AG20443 (cell line): ENCODE results near the gene HPS4.

Experiments
- DNase-seq: peaks from one replicate; pipeline ENCODE4 v3.0.0; 2012; ENCODE audit warnings: low spot score, mixed read lengths

HPS4 gene

DNA sequence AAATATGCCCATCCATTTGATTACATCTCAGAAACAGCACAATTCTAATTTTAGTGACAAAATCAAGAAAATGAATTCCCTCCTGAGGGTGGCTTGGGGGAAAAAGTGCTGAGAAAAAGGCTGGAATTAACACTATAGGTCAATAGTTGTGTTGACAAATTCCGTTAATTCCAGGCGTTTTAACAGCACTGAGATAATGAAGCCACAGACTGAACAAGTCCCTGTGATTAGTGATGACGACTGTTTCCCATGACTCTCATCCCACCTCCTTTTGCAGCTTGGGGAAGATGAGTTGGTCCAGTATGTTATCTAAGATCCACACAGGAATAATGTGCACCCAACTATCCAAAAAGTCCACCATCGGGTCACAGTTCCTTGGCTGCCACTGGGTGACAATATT, 12.9 kb upstream of the HPS4 start:
- no peak for DNase-seq

DNA sequence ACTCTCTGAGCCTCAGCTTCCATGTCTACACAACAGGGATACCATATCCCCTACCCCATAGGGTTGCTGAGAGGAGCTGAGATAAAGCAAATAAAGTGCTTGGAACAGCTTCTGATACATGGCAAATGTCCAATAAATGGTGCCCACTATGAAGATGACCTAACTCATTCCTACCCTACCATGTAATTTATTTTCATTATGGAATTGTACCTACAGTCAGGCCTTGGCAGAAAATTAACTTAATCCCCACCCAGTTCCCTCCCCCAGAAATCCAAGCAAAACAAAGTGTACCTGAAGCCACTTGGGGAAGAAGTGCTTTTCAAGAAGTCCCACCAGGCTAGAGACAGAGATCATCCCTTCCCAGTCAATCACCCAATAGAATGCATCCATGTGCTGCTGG, 10.9 kb upstream of the HPS4 start:
- DNase-seq, result no peak

- no peak for DNase-seq
Measured at GRCh38 chr22:26492220-26492619, 8.6 kb upstream of the HPS4 start.

GRCh38 chr22:26489447-26490036, 6.0 kb upstream of the HPS4 start:
- DNase-seq, result no peak

DNA sequence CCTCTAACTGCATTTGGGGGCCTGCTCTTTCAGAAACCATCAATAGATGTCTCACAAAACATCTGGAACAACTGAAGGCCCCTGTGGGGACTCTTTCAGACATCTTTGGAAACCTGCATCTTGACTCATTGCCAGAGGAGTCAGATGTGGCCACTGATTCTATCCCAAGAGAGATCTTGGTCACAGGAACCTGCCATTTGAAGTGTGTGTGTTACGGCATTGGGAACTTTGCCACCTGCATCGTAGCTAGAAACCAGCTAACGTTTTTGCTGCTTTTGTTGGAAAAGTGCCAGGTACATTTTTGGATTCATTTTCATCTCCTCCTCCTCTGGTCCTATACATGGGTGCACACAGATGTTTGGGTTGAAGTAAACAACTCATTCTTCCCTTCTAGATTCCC, 4.4 kb upstream of the HPS4 start:
- DNase-seq, result no peak

DNA sequence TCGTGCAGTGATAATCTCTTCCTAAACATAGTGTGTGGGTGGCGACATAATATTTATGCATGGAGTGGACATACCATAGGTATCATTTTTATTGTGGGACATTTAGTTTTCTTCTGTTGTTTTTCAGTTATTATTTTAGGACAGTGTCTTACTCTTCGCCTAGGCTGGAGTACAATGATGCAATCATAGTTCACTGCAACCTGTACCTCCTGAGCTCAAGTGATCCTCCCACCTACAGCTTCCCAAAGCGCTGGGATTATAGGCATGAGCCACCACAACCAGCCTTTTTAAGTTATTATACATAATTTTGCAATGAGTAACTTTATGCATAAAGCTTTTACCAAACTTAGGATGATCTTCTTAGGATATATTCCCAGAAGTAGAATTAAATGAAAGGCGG, 2.8 kb upstream of the HPS4 start:
- no peak for DNase-seq

DNA sequence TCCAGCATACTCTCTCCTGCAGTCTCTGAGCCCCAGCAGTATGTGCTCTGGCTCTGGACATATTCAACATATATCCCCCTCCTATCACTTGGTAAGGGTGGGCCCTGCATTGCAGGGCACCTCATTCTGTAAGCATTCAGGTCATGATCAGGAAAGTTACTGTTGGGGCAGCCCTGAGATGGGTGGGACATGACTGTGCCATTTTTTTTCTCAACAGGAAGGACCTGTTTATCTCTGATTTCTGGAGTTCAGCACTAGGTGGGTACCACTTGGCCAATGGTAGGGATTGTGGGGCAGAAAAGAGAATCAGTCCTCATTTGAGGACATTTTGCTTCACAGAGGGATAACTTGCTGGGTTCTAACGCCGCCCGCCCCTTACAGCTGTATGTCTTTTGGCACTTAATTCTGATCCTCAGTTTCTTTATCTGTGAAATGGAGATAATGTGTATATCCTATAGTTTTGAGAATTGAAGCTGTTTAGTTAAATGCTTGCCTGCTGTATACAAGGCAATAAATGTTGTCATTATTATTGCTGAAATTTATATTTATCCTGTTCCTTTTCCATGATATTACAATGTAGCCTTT, 2.3 kb upstream of the HPS4 start:
- no peak for DNase-seq

DNA sequence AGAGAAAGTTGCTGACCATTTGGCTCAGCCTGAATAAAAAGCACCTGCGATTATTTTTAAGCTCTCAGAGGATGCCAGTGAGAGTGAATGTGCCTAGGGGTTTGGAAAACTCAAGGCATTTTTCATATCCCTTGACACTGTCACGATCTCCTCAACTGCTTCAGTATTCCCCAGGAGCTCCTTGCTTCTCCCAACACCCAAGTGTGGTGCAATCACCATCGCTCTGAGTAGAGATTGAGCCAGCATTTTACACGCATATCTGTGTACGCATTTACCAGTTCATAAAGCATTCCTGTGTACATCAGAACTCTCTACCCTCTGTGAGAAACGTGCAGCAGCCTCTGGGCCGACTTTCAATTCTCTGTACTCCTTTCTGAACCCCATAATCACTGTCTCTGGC, 1.4 kb upstream of the HPS4 start:
- no peak for DNase-seq

DNA sequence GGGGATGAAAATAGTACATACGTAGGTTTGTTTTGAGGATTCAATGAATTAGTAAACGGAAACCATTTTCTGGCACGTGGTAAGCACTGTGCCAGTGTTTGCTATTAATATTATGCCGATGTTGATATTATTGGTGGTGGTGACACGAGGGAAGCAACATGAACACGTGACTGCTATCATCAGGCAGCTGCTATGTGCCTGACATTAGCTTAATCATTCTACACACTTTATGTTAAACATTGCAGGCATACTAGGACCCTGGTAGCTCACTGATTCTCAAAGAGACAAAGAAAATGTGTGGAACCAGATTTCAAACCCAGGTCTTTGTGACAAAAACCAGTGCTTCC, 750 bp upstream of the HPS4 start:
- no peak for DNase-seq

- DNase-seq, result no peak
Measured at GRCh38 chr22:26483043-26483438, 542 bp downstream of the HPS4 start.

DNA sequence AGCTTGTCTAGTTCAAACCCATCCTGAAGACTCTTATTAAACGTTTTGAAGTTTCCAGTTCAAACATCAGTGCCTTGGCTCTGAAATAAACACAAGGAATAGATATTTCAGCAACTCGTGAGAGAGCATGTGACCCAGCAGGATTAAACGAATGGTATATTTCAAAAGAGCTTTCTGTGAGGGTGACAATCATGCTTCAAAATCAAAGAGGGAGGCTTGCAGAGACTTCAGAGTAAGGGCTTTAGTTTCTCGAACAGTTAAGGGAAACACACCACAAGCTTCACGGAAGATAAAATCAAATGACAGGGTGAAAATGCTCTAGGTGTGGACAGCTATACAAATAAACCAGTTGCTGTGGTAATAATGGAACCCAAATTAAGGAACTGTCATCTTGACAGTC, 1.4 kb downstream of the HPS4 start:
- DNase-seq, result no peak

DNA sequence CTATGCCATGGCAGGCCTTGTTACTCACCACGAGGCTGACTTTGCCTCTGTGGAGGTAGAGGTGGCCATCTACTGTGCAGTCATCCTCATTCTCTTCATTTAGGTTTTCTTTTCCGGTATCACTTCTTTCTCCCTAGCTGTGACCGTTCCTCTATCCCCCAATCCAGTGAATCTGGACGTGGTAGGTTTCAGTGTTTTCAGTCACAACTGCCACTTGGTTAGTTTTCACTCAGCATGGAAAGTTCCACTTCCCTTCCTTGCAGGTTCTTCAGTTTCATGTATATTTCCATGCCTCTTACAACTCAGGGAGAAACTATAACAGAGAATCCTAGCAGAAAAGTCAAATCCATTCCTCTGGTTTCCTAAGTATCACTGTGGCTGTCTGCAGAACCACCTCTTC, 1.9 kb downstream of the HPS4 start:
- DNase-seq, result no peak

- no peak for DNase-seq
Measured at GRCh38 chr22:26481112-26481693, 2.4 kb downstream of the HPS4 start.

DNA sequence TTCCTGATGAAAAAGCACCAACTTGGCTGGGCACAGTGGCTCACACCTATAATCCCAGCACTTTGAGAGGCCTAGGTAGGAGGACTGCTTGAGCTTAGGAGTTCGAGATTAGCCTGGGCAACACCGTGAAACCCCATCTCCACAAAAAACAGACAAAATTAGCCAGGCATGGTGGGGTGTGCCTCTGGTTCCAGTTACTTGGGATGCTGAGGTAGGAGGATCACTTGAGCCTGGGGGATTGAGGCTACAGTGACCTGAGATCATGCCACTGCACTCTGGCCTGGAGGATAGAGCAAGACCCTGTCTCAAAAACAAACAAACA, 3.0 kb downstream of the HPS4 start:
- no peak for DNase-seq

DNA sequence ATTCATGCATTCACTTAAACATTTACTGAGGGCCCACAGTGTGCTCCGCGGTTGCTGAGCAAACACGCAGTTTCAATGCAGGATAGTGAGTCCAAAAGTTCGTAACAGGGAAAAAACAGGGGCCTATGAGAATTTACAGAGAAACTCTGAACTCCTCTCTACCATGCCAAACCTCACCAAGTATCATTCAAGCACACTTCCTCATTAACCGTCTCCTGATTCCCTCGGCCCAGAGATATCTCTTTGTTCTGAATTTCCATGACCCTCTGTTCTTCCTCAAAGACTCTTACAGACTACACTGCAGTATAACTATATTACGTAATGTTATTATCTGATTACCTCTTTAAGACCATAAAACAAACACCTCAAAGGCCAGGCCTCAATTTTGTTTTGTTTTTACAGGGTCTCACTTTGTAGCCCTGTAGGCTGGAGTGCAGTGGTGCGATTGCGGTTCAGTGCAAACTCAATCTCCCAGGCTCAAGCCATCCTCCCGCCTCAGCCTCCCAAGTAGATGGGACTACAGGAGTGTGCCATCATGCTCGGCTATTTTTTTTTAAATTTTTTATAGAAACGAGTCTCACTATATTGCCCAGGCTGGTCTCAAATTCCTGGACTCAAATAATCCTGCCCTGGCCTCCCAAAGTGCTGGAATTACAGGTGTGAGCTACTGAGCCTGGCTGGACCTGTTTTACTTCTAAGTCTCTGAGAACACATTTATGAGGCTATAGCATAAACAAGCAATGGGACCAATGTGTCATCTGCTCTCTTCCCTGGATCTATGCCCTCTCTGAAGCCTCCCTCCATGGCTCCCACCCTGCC, 3.6 kb downstream of the HPS4 start:
- DNase-seq, result no peak

- DNase-seq, result no peak
Measured at GRCh38 chr22:26479043-26479791, 4.4 kb downstream of the HPS4 start.

DNA sequence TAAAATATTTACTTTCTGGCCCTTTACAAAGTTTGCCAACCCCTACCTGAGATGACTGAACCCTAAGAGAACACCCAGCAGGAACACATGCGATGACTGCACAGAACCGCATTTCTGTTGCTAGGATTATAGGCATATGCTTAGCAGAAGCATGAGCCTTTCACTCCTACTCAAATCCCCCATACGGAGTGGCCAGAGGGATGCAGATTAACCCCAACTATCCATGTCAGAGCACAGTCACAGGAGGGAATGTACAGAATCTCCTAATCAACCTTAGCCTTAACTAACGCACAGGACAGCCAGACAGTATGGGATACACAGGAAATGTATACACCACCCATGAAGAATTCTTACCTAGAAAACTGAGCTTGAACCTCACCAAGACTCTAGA, 6.2 kb downstream of the HPS4 start:
- no peak for DNase-seq

DNA sequence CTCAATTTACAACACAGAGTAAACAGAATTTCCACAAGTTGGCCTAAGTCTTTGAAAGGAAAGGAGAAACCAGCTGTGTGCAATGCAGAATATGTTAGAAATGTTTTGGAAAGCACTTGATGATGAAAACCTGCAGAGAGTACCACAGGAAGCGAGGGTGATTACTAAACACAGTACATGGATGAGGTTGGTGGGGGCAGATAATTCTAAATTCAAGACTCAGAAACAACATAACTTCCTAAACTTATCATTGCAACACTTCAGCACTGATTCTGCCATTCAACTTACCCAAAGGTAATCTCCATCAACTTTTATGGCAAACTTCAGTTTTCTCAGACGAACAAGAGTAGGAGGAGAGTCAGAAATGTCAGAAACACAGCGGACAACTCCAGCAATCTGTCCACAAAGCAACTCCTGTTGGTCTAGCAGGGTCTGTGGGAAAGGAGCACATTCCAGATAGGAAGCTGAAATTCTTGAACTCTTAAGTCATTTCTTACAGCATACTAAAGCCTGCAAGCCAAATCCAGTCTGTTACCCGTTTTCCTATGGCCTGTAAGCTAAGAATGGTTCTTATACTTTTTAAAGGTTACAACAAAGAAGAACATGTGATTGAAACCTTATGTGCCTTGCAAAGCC, 6.8 kb downstream of the HPS4 start:
- no peak for DNase-seq

DNA sequence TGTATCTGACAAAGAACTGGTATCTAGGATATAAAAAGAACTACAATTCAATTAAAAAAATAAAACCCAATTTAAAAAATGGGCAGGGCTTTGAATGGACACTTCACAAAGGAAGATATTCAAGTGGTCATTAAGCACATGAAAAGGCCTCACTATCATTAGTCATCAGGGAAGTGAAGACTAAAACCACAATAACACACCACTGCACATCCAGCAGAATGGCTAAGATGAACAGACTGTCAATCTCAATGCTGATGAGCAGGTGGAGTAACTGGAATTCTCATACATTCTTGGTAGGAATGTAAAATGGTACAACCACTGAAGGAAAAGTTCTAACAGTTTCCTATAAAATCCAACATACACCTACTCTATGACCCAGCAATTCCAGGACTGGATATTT, 8.9 kb downstream of the HPS4 start:
- DNase-seq, result no peak

DNA sequence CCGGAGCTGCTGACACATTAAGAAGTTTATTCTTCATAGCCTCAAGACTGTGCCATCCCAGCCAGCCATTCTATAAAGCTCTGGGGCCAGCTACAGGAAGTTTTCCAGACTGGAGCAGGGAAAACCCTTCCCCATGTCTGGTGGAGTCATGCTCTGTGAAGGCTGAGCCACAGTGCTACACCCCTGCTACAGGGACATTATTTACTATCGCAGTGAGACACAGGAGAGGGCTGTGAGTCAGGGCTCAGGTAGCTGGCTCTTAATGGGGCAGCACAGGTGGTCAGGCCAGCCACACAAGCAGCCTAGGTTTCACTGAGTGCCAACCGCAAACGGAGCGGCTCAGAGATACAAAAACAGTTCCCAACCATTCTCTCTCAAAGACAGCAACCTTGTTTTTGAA, 12.1 kb downstream of the HPS4 start:
- peak; percentile 82 for DNase-seq

- no peak for DNase-seq
Measured at GRCh38 chr22:26470807-26471206, 12.8 kb downstream of the HPS4 start.

DNA sequence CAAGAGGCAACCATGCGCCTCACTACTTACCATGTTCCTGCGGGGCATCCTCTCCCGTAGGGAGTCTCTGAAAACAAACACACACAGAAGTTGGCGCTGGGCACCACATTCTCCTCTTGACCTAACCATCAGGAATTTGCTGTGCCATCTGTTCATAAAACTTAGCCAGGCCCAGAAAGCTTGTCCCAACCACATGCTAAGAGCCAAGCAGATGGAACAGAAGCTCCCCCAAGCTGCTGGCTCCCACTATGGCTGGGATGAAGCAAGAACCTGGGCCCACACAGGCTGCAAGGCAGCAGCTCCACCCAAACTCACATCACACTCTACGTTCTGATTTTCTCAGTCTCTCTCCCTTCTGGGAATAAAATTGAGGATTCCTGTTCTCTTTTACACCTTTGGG, 17.4 kb downstream of the HPS4 start:
- peak; percentile 61 for DNase-seq
